Measurements from ENCODE around the gene KIF3A. TPM values are rescaled to one million over a fixed set of nuclear protein-coding genes. Genes with fewer than 3 reads are reported as not detected.

KIF3A gene
- polyA plus RNA-seq, 10 donors = 6.5 to 12.2 (median 8.5) TPM

DNA sequence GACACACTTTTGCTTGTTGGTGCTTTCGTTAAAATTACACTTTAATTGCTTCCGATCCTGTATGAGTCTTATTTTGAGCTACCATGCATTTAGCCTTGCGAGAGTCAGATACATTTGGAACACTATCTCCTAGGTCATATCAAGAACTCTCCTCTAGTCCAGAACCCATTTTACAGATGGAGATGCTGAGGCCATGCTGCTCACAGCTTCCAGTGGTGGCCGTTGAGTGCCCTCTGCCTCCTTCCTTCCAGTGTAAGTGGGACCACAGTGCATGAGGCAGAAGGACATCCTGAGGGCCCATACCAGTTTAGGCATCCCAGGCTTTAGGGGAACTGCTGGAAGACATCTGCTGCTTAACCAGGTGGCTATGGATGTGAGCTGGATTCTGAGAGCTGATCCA, 16.8 kb upstream of the KIF3A start:
- no peak for DNase-seq

DNA sequence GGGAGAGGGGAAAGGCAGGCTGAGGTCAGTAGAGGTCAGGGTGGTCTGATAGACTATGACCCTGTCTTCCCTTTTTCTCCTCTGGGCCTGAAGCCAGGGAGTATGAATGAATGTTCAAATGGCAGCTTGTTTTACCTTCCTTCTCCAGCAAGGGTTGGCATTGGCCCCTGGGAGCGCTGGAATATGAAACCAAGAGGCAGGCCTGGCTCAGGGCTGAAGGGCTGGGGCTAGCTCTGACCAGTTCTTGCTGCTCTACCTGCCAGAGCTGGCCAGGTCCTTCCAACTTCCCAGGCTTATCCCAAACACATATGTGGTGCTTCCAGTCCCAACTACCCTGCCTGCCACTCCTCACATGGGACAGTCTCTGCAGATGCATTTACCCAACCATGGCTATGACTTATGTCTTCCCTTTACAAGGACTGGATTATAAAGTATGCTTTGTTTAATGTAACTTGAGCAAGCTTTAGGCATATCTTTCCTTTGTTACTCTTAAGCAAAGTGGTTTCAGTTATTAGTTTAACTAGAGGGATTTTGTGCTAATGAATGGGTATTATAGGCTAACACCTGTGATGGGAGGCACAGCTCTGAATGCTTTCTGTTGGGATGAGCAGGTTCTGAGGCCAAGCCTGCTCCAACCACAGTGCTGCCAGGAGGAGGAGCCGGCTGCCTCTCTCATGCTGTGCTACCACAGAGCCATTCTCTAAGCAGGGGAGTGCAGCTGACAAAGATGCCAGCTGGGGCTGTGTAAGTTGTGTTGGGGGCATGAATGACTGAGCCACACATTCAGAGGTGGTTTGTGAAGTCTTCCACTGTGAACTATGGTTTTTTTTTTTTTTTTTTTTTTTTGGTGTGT, 16.0 kb upstream of the KIF3A start:
- DNase-seq = no peak

DNA sequence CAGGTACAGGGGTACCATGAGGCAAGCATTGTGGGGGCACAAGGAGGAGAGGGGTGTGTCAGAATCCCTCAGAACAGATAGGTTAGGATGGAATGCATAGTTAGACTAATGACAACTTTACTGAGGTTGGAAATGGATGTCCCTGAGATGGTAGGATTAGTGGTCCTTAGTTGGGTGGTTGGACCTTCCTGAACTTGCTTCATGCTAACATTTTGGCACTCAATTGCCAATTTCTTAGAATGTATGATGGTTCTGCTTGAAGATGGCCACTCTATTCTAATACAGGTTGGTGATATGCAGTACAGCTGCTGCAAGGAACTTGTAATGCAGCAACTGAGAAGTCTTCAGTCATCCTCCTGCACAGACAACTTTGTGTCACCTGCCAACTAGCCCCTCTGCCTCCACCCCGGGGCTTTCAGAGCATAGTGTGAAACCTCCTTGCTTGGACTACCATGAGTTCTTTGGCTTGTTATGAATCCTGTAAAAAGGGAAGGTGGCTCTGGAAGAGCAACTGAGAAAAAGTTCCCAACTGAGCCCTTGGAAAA, 15.3 kb upstream of the KIF3A start:
- no peak for DNase-seq

DNA sequence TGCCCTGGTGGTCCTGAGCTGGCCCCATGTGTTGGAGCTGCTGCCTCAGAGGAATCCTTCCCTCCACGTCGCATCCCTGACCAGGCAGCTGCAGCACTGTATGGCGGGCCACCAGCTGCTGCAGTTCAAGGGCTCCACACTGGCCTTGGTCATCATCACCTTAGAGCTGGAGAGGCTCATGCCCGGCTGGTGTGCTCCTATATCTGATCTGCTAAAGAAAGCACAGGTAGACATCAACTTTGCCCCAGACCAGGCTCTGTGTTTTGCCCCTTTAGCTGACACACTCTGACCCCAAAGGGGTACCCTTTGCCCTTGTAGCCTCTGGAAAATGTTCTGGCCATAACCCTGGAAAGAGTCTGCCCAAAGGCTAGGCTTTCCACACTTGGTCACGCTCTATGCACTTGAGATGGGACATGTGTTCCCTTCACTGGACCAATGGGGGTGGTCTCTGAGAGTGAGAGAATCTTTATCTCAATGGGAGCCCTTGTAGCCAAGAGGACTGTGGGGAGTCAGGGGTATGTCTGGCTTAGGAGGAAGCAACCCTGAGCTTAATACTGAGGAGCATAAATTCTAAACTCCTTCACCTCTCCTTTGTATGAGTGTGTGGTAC, 14.7 kb upstream of the KIF3A start:
- no peak for DNase-seq

DNA sequence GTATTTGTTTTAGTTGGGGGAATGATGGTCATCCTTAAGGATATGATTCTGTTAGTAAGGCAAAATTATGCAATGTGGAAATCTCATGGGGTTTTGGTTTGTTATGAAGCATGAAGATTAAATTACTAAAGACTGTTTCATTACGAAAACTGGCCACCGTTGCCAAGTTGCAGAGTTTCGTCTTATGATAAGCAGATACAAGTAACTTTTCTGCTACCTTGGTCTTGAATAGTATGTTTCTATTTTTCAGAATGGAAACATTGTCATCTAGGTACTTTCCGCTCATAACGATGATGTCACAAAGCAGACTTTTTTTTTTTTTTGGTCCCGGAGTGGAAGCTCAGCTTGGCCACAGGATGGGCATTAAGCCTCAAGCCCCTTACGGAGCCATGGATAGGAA, 14.1 kb upstream of the KIF3A start:
- peak in 2 of 3 donors; percentile 35 to 37 for DNase-seq

GRCh38 chr5:132750471-132751230, 13.3 kb upstream of the KIF3A start:
- DNase-seq = no peak

DNA sequence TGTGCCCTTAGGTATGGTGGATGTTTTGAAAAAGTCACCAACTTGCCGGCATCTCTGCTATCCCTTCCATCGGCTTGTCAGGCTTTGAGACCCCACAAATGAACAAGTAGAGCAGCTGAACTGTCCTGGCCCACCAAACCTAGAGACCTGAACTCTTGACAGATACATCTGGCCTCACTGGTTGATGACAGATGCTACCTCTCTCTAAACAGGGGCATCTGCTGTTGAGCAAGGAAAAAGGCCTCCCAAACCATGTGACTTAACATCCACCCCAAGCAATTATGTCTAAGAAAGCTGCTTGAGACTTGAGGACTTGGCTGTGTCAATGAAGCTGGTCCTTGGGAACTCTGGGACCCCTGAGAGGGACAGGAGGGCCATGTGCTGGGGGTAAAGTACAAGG, 12.2 kb upstream of the KIF3A start:
- DNase-seq = no peak

DNA sequence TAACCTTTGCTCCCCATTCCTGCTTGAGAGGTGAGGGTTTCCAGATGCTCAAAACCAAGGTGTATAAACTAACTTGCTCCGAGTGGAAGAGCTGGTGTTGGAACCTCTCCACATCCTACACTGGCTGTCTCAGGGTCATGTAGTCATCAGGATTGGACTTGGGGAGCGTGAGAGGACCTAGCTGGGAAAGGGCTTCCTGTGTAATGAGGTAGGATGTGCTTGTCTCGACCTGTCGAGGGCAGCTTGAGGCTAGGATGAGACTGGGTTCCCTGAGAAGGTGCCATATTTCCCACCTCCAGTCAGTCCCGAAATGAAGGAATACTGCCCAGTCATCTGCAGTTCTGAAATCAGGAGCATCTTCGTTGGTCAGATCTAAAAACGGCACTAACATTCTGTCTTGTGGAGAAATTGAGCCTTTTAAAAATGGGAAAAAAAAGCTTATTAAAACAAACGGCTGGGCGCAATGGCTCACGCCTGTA, 11.2 kb upstream of the KIF3A start:
- DNase-seq = no peak

GRCh38 chr5:132747616-132748440, 10.5 kb upstream of the KIF3A start:
- DNase-seq = no peak

DNA sequence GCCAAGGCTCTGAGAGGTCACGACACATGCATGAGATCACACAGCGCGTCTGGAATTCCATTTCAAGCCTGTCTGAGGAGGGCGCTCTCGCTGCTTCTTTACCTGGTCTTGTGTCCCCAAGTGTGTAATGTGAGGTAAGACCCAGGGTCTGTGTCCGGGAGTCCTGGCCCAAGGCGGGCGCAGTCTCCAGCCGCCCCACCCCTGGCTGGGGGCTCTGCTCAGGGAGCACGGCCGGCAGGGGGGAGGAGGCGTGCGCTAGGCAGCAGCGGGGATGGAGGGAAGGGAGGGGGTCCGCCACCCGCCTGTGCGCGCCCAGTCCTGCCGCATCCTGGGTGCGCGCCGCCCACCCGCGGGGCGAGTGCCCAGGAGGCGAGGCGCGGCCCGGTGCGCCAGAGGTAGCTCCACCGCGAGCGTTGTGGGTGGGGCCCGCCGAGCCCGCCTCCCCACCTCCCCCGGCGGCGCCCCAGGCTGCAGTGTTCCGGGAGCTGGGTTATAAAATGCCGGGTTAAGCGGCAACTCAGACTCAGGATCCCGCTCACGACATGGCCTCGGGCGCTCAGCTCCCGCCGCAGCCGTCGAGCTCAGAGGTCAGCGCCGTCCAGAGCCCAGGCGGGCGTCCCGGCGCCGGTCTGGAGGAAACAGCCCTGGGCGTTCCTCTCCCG, 9.7 kb upstream of the KIF3A start, which contains the start of gene CCNI2:
TSS of gene CCNI2 (plus strand) at position 473 of the 662 bp plus-strand sequence. CDS start at position 543, 70 bp downstream.
- DNase-seq = peak in 1 of 3 donors; percentile 53

- DNase-seq = no peak
Observed at GRCh38 chr5:132746592-132746953, 9.2 kb upstream of the KIF3A start.

DNA sequence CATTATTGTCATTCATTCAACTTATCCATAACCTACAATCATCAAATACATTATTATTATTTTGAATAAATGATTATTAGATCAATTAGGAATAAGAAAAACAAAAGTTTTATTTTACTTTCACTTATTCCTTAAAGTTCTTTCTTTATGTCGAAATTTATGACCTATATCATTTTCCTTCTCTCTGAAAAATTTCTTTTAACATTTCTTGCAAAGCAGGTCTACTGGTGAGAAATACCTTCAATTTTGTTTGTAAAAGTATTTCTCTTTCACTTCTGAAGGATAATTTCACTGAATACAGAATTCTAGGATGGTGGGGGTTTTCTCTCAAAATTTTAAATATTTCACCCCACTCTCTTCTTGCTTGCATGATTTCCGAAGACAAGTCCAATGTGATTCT, 7.3 kb upstream of the KIF3A start:
- no peak for DNase-seq

DNA sequence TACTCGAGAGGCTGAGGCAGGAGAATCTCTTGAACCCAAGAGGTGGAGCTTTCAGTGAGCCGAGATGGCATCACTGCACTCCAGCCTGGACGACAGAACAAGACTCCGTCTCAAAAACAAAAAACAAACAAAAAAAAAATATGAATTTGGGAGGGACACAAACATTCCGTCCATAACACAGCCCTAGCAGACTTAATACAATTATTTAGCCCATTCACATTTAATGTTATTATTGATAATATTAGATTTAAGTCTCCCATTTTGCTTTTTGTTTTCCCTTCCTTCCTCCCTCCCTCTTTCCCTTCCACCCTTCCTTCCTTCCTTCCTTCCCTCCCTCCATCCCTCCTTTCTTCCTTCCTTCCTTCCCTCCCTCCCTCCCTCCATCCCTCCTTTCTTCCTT, 5.3 kb upstream of the KIF3A start:
- no peak for DNase-seq

DNA sequence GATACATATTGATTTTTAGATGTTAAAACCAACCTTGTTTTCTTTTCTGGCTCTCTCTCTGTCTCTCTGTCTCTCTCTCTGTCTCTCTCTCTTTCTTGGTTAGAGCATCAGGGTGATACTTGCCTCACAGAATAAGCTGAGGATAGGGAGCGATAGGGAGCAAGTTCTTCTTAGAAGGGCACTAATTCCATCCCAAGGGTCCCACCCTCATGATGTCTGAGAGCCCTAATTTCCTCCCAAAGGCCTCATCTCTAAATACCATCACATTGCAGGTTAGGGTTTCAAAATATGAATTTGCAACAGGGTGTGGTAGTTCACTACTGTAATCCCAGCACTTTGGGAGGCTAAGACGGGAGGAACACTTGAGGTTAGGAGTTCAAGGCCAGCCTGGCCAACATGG, 4.8 kb upstream of the KIF3A start:
- no peak for DNase-seq

DNA sequence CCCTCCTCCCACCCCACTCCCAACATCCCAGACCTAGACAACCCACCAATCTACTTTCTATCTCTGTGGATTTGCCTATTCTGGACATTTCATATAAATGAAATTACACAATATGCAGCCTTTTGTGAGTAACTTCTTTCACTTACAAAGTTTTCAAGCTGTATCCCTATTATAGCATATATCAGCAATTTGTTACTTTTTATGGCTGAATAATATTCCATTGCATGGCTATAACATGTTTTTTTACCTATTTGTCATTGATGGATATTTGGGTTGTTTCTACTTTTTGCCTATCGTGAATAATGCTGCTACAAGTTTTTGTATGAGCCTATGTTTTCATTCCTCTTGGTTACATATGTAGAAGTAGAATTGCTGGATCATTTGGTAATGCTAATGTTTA, 1.9 kb upstream of the KIF3A start:
- no peak for DNase-seq

- DNase-seq = no peak
Observed at GRCh38 chr5:132737982-132738681, 786 bp upstream of the KIF3A start.

DNA sequence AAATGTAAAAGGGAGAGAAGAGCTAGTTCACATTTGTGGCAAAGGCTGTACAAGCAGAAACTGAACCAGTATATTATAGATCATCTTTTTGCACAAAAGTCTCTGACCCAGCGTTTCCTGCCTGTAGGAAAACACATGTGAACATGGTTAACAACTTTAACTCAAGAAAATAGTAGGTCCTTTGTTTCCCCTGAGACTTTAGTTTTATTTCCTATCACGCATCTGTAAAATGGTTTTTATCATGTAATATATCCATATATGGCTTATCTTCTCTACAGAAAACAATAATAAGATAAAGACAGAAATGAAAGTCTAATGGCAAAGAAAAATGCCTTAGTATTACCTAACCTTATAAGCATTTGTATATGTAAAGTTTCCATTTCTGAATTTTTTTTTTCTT, 2.7 kb downstream of the KIF3A start:
- no peak for DNase-seq

- no peak for DNase-seq
Observed at GRCh38 chr5:132733499-132734148, 3.7 kb downstream of the KIF3A start.

- no peak for DNase-seq
Observed at GRCh38 chr5:132729896-132730295, 7.5 kb downstream of the KIF3A start.

- no peak for DNase-seq
Observed at GRCh38 chr5:132725745-132726144, 11.6 kb downstream of the KIF3A start.

Data from muscle of back (tissue), 11 donors.